HG03108 (cell line): Measurements from ENCODE around the gene BCL11B.

Experiments
- ATAC-seq: cut with Tn5 transposase; IDR thresholded peaks from one replicate; pipeline ENCODE4 v1.9.1; 2021; ENCODE audit warnings: moderate library complexity; ENCODE audit not compliant: unreplicated experiment

The BCL11B gene

GRCh38 chr14:99268810-99269707, 2.9 kb downstream of the BCL11B start:
- ATAC-seq = no peak

GRCh38 chr14:99267837-99268781, 3.9 kb downstream of the BCL11B start:
- ATAC-seq = no peak

DNA sequence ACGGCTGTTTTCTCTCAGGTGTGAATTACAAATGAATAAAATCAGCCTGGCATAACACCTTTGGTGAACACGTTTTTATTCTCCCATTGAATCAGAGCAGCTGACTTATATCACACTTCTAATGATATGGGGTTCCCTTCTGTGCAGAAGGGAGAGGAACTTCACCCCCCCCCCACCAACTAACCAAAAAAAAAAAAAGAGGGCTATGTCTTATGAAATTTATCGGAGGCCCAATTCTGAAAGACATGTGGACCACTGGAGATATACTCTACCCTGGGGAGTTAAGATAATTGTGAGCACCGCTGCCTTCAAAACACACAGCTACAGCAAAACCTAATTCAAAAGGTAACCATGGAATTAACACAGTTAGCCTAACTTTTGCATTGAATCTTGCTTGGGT, 4.6 kb downstream of the BCL11B start:
- ATAC-seq = no peak

- no peak for ATAC-seq
Observed at GRCh38 chr14:99266181-99267178, 5.5 kb downstream of the BCL11B start.

- ATAC-seq = no peak
Observed at GRCh38 chr14:99265571-99265970, 6.4 kb downstream of the BCL11B start.

- no peak for ATAC-seq
Observed at GRCh38 chr14:99264691-99265450, 7.1 kb downstream of the BCL11B start.

GRCh38 chr14:99263564-99264330, 8.2 kb downstream of the BCL11B start:
- ATAC-seq = no peak

DNA sequence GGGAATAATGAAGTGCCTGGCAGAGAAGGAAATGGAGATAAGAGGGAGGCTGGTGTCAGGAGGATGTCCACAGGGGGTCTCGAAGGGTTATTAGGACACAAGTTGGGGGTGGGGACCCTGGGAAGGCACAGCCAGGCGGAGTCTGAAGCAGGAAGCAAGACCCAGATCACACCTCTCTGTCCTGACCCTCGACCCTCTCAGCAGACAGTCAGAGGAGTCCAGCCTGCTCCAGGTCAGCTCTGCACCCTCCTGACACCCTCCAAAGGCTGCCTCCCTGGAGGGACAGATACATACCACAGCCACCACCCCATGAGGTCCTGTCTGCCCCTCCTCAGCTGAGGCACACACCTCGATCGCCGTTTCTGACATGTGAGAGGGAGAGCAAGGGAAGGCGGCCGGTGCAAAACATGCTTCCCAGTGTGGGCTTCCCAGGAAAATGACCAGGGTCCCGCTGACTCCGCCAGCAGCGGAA, 9.0 kb downstream of the BCL11B start:
- no peak for ATAC-seq

DNA sequence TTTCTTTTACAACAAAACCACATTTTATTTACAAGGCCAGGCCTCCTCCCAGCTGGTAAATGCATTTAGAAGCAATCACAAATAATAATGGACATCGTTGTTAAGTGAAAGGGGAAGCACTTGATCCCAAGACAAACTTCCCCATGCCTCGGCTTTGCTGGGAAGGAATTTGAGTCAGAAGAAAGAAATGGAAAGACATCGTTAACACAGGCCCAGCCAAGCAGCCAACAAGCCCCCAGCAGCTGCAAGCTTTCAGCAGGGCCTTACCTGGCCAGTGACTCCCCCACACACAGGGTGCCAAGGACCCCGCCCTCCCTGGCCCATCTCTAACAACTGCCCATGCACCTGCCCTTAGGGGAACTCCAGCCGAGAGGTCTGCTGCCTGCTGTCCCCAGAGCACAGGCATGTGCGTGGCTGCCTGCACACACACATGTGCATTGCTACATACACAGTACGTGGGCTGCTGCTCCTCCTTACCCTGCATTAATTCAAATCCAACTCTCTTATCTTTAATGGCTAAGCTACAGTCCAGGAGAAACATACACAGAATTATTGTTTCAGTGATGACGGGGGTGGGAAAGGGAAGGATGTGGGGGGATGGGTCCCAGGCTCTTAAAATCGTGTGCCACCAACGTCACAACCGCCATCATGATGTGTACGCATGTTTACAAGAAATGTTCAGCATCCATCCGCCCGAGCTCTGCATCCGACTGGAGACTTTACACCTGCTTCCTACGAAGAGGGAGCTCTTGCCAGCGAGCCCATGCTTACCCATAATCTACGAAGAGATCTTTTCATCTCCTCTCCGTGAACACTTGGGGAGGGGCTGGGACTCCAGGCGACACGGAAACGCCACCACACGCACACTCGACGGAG, 9.8 kb downstream of the BCL11B start:
- no peak for ATAC-seq

GRCh38 chr14:99260587-99261551, 11.1 kb downstream of the BCL11B start:
- no peak for ATAC-seq

DNA sequence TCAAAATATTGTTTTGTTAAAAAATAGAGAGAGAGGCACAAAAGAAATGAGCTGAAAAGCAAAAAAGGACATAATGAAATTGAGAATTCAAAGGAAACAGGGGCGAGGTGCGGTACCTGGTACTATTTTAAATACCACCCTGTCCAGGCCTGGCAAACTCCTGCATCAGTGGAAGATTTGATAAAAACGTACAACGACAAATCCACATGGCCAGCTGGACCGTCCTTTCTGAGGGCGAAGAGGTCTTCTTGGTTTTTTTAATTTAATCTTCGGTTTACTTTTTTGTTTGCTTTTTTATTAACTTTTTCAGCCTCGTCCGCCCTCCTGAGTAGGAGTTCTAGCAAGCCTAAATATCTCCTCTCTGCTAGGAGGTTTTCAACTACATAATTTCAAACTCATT, 11.9 kb downstream of the BCL11B start:
- ATAC-seq = no peak

DNA sequence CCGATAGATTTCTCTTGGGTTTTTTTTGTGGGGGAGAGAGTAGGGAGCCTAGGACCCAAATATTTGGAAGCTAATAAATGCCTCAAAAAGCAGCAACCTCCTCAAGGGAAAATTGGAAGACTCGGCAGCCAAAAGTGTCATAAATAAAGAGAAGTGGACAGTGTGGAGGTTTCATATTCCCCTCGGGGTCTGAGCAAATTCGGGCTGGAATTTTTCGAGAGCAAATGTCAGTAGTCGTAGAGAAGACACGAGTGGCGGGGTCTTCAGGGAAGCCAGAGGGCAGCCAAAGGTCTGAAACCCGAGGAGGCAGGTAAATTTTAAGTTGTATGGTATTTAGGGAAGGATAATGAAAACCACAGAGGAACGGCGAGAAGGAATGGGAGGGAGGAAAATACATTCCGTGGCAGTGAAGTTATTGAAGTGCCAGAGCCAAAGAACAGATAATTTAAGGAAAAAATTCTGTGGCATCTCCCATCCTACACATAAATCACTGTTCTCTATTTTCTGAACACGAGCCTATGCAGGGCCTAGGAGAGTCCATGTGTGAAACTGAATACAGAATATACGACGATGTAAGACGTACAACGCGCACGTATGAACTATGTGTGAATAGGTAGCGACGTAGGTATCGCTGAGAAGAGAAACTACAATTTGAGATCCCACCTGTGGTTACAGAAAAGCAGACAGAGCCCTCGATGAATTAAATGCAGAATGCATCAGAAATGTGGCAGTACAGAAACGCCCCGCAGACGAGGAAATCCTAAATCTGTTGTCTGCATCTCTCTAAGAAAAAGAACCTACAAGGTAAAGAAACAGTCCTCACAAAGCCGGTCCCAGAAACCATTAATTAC, 12.9 kb downstream of the BCL11B start:
- ATAC-seq = no peak

DNA sequence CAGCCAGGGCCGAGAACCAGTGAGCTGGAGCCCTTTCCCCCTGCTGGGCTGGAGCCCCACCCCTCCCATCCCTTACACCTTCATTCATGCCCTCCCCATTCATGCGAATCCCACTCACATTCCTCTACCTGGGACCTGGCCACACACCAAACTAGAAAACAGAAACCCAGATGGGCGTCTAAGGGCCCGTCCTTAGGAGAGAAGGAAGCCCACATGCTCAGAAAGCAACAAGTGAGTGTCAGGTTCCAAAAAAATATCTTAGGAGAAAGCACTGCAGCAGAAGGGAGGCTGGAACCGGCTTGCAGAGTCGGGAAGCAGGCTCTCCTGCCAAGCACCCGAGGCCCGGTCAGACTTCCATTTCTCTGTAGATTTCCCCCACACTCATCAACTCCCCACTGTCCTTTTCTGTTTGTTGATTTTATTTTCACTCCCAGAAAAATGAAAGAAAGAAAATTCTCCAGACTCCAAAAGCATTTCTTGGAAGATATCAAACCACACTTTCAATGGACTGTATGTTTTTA, 13.6 kb downstream of the BCL11B start:
- ATAC-seq = no peak

- no peak for ATAC-seq
Observed at GRCh38 chr14:99257673-99258221, 14.2 kb downstream of the BCL11B start.

DNA sequence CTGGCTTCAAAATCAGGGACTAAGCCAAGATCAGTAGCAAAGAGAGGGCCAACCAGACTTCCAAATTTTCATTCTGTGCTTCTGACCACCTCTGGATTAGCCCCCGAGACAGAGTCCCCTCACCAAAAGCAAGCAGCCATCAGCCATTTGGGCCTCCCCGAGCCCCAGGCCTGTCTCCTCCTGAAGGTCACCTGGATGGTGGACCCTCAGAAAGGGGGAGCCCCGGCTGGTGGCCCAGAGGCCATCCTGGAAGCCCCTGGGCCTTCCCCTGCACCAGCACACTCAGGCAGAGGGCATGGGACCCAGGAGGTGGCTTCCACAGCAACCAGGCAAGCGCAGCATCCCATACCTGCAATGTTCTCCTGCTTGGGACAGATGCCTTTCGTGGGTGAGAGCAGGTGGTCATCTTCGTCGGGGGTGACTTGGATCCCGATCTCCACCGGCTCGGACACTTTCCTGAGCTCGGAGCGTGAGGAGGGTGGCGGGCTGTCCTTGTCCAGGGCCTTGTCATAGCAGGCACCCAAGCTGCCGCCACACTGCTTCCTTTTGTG, 14.8 kb downstream of the BCL11B start:
- no peak for ATAC-seq
